IMR-90 (cell line): ENCODE measurements around the gene CCL2. TPM values are rescaled to one million over a fixed set of nuclear protein-coding genes. Genes with fewer than 3 reads are reported as not detected.

ENCODE experiments used
- ATAC-seq: fragments of 200-7000 bp; cut with Tn5 transposase; 2 replicates; pipeline ENCODE4 v1.9.1; 2020; ENCODE audit warnings: low read depth, mild to moderate bottlenecking, moderate library complexity
- BruUV-seq: library from RNA; stranded (reverse); fragments of 400-500 nt; replicated peaks from 2 replicates; lab custom pipeline; 2021; lab: Mats Ljungman, UMichigan
- CTCF ChIA-PET: fragments of 300-600 bp; formaldehyde crosslinking; extraction: SDS; loops from one replicate; lab custom pipeline; 2021; ENCODE audit warnings: antibody characterized with exemption; lab: Yijun Ruan, JAX
- POLR2A ChIA-PET: fragments of 300-600 bp; sonication (Branson Sonifier 250); formaldehyde crosslinking; loops from one replicate; lab custom pipeline; 2022; ENCODE audit warnings: antibody characterized with exemption; ENCODE audit not compliant: unreplicated experiment; lab: Charles Lee
- DNase-seq: peaks from one replicate; pipeline ENCODE4 v3.0.0; 2013
- H2AFZ ChIP-seq: replicated peaks from 2 replicates; pipeline ENCODE3; 2013; ENCODE audit warnings: low read length, mild to moderate bottlenecking; ENCODE audit not compliant: poor library complexity
- H2AK5ac ChIP-seq: 2 replicates; pipeline ENCODE4 v1.6.1; 2013; ENCODE audit warnings: low read depth, low read length, inconsistent platforms
- H2AK9ac ChIP-seq: replicated peaks from 2 replicates; pipeline ENCODE3; 2013; ENCODE audit warnings: mild to moderate bottlenecking, low read depth, low read length, moderate library complexity; ENCODE audit not compliant: poor library complexity
- H2BK120ac ChIP-seq: 2 replicates; pipeline ENCODE4 v1.6.1; 2013; ENCODE audit warnings: low read depth, low read length, inconsistent platforms
- H2BK15ac ChIP-seq: 3 replicates; pipeline ENCODE4 v1.6.1; 2013; ENCODE audit warnings: low read depth, low read length, inconsistent platforms
- H2BK20ac ChIP-seq: 2 replicates; pipeline ENCODE4 v1.6.1; 2013; ENCODE audit warnings: low read depth, mild to moderate bottlenecking, inconsistent platforms, low read length, moderate library complexity
- H2BK5ac ChIP-seq: 2 replicates; pipeline ENCODE4 v1.6.1; 2013; ENCODE audit warnings: mild to moderate bottlenecking, low read depth, low read length, inconsistent platforms; ENCODE audit not compliant: poor library complexity, severe bottlenecking
- H3K14ac ChIP-seq: replicated peaks from 2 replicates; pipeline ENCODE4 v1.6.1; 2013; ENCODE audit warnings: low read depth, low read length, inconsistent platforms
- H3K18ac ChIP-seq: 2 replicates; pipeline ENCODE4 v1.6.1; 2013; ENCODE audit warnings: low read depth, low read length, control low read depth
- H3K23ac ChIP-seq: 2 replicates; pipeline ENCODE4 v1.6.1; 2013; ENCODE audit warnings: low read depth, low read length, inconsistent platforms
- H3K27ac ChIP-seq: 2 replicates; pipeline ENCODE4 v1.5.1; 2013; ENCODE audit warnings: mild to moderate bottlenecking, control low read depth, low read length; ENCODE audit not compliant: insufficient read depth
- H3K27me3 ChIP-seq: 2 replicates; pipeline ENCODE4 v1.6.1; 2013; ENCODE audit warnings: low read length; ENCODE audit not compliant: control insufficient read depth, insufficient read depth
- H3K36me3 ChIP-seq: 2 replicates; pipeline ENCODE4 v1.6.1; 2013; ENCODE audit warnings: low read length, mixed read lengths; ENCODE audit not compliant: control insufficient read depth, insufficient read depth
- H3K4ac ChIP-seq: 2 replicates; pipeline ENCODE4 v1.6.1; 2013; ENCODE audit warnings: low read depth, low read length, inconsistent platforms
- H3K4me1 ChIP-seq: 2 replicates; pipeline ENCODE4 v1.6.1; 2013; ENCODE audit warnings: low read length, mixed read lengths; ENCODE audit not compliant: control insufficient read depth, insufficient read depth
- H3K4me2 ChIP-seq: 2 replicates; pipeline ENCODE4 v1.6.1; 2013; ENCODE audit warnings: low read depth, mild to moderate bottlenecking, control low read depth, low read length, moderate library complexity
- H3K4me3 ChIP-seq: 2 replicates; pipeline ENCODE4 v1.5.1; 2013; ENCODE audit warnings: low read depth, mild to moderate bottlenecking, control low read depth, low read length, moderate library complexity; ENCODE audit not compliant: insufficient read depth
- H3K56ac ChIP-seq: 2 replicates; pipeline ENCODE4 v1.6.1; 2013; ENCODE audit warnings: low read length, inconsistent platforms; ENCODE audit not compliant: insufficient read depth; ENCODE audit errors: extremely low read depth
- H3K79me1 ChIP-seq, 2 experiments: 2 replicates each; pipeline ENCODE4 v1.6.1; 2013; ENCODE audit warnings: low read length in 2 of 2, inconsistent platforms in 1 of 2, low read depth in 1 of 2
- H3K9ac ChIP-seq: 2 replicates; pipeline ENCODE4 v1.6.1; 2013; ENCODE audit warnings: low read depth, low read length, control low read depth
- H3K9me1 ChIP-seq: 2 replicates; pipeline ENCODE4 v1.6.1; 2013; ENCODE audit warnings: low read length, inconsistent platforms; ENCODE audit not compliant: insufficient read depth
- H3K9me3 ChIP-seq: 2 replicates; pipeline ENCODE4 v1.6.1; 2013; ENCODE audit warnings: low read length; ENCODE audit not compliant: control insufficient read depth, insufficient read depth
- H4K20me1 ChIP-seq: 2 replicates; pipeline ENCODE4 v1.6.1; 2013; ENCODE audit warnings: low read length, inconsistent platforms; ENCODE audit not compliant: insufficient read depth
- H4K5ac ChIP-seq: 2 replicates; pipeline ENCODE4 v1.6.1; 2013; ENCODE audit warnings: mild to moderate bottlenecking, low read depth, low read length, control low read depth
- H4K8ac ChIP-seq, 2 experiments: 2 replicates each; pipeline ENCODE4 v1.6.1; 2013; ENCODE audit warnings: low read depth in 2 of 2, low read length in 2 of 2, control low read depth in 1 of 2, inconsistent platforms in 1 of 2
- H4K91ac ChIP-seq: 2 replicates; pipeline ENCODE4 v1.6.1; 2013; ENCODE audit warnings: low read depth, low read length, inconsistent platforms; ENCODE audit not compliant: insufficient read depth
- POLR2A ChIP-seq: IDR thresholded peaks from 2 replicates; pipeline ENCODE4 v1.6.1; 2012; ENCODE audit warnings: mild to moderate bottlenecking, low read depth, low read length
- WGBS, 2 experiments: methylation state at CpG; one replicate each; pipeline versions ENCODE4 v1.1.5 to v1.1.7; 2013; ENCODE audit warnings: missing lambda C conversion rate in 2 of 2; ENCODE audit not compliant: insufficient read length in 1 of 2; ENCODE audit errors: extremely low coverage in 2 of 2; 5-methylcytosine and 5-hydroxymethylcytosine counted together
- dilution Hi-C: fragments of 300-500 bp; cut with HindIII; formaldehyde crosslinking; loops from one replicate; pipeline ENCODE4 v1.14.3; 2018; ENCODE audit warnings: low sequenced_read_pairs; ENCODE audit not compliant: unreplicated experiment
- in situ Hi-C: fragments of 300-500 bp; cut with MboI; formaldehyde crosslinking; loops from 3 replicates; pipeline ENCODE4 v1.14.3; 2019; ENCODE audit warnings: low sequenced_read_pairs, inconsistent platforms, mixed read lengths
- intact Hi-C: fragments of 100-400 bp; cut with micrococcal nuclease; formaldehyde crosslinking; loops from 2 replicates; pipeline ENCODE4 v1.10.0; 2022
- polyA plus RNA-seq, 3 experiments: library from polyadenylated mRNA; depleted of rRNA; stranded (reverse); fragments of >200 nt; gene quantifications; 2 replicates each; pipeline ENCODE4 v1.2.3, GENCODE V29; 2012; ENCODE audit warnings: low replicate concordance in 1 of 3
- total RNA-seq: library from RNA; depleted of rRNA; stranded (reverse); fragments of >200 nt; gene quantifications from 2 replicates; pipeline ENCODE4 v1.2.3, GENCODE V29; 2012

Gene CCL2
- total and polyA plus RNA-seq, 2 of the 4 experiments (the other 2 are of a cell fraction), result 103 to 206 TPM

- H4K20me1 ChIP-seq, result no peaks in the 10 kb centered on the region
- H2BK20ac ChIP-seq, result no peak overlapping the region
- ChIA-PET CTCF (interaction anchor here (1.7 to 1.9 kb wide), 3 partner anchors 9 to 56 kb away, joined by 4 to 5 read pairs (median 5); no protein-coding TSS in a partner anchor), POLR2A (interaction anchor here (1.8 kb wide), 1 partner anchor 99 kb away, joined by 6 read pairs; no protein-coding TSS in a partner anchor)
- BruUV-seq, result no TSS peak
- DNase-seq, result no peak
- peak overlapping the region in 1 of 2 experiments; percentile 31; a peak in 1 of 4 replicates for H4K8ac ChIP-seq
- no peak overlapping the region for H2AFZ ChIP-seq
- H2AK9ac ChIP-seq, result no peak overlapping the region
- H3K4me1 ChIP-seq, result peaks cover 30% of the 10 kb centered on the region
- peak overlapping the region; percentile 90 for H3K4me2 ChIP-seq
- H3K27me3 ChIP-seq, result no peaks in the 10 kb centered on the region
- TF ChIP-seq POLR2A, result no peak
- no peak overlapping the region for H2BK5ac ChIP-seq
- no peak for ATAC-seq
- peak overlapping the region; percentile 95; the same call in 1 of the 2 replicates for H3K14ac ChIP-seq
- H2BK120ac ChIP-seq, result peak overlapping the region; percentile 92; the same call in 1 of the 2 replicates
- peaks cover 21% of the 10 kb centered on the region for H3K9me1 ChIP-seq
- peak overlapping the region; percentile 86; the same call in 1 of the 2 replicates for H3K4ac ChIP-seq
- H2BK15ac ChIP-seq, result no peak overlapping the region
- no peak overlapping the region for H4K5ac ChIP-seq
- peak overlapping the region; percentile 47 for H3K4me3 ChIP-seq
- peak overlapping the region; percentile 83; the same call in 1 of the 2 replicates for H3K9ac ChIP-seq
- dilution Hi-C loops (no loop called here), intact Hi-C loops (loop anchor here (1.0 kb wide), 3 partner anchors 19 to 56 kb away; no protein-coding TSS in a partner anchor), in situ Hi-C loops (loop anchor here (25.0 kb wide), 1 partner anchor 856 kb away; the partner anchor contains the start of genes FNDC8 and RAD51D)
- no peak overlapping the region for H4K91ac ChIP-seq
- peaks cover 3% of the 10 kb centered on the region; the same call in 1 of the 2 replicates for H3K36me3 ChIP-seq
- no peaks in the 10 kb centered on the region for H3K79me1 ChIP-seq
- H2AK5ac ChIP-seq, result 0 out of 2 replicates have a peak overlapping the region, but pooled peaks have one; percentile 54
- peak overlapping the region; percentile 84 for H3K18ac ChIP-seq
- H3K56ac ChIP-seq, result no peak overlapping the region
- peak overlapping the region; percentile 76; the same call in 1 of the 2 replicates for H3K27ac ChIP-seq
- no peaks in the 10 kb centered on the region for H3K9me3 ChIP-seq
- no CpG with 5 or more reads among the region's 1 CpG for WGBS, 2 experiments
- H3K23ac ChIP-seq, result no peak overlapping the region
Observed at GRCh38 chr17:34255841-34256240, 756 bp downstream of the CCL2 start.
